Activated T-cell treated with anti-CD3 and anti-CD28 coated beads for 4 hours (primary cell): ENCODE measurements around the gene PPP1R7.
A peak's percentile ranks its signal among the peaks of the same experiment; 100 is the strongest.

ENCODE experiments used
- DNase-seq: peaks from one replicate; pipeline ENCODE4 v3.0.0-alpha.2; 2020

PPP1R7 gene

DNA sequence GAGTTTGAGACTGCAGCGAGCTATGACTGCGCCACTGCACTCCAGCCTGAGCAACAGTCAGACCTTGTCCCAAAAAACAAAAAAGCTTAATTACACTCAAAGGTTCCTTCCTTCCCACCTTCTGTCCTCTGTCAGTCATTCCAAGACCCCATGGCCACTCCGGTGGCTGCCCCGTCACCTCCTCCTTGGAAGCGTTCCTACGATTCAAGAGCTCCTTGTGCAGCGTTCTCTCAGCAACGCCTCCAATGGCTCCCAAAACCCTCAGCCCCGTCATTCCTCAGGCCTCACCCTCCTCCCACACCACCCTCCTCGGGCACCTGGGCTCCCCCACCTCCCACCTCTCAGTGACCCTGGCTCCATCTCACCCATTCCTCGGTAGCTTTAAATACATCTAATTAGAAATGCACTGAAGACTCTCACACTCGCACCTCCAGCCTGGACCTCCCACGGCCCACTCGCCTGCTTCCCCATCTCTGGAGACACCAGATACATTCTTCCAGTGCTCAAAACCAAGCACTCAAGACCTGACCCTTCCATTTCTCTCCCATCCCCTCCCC, 9.0 kb upstream of the PPP1R7 start:
- no peak for DNase-seq

DNA sequence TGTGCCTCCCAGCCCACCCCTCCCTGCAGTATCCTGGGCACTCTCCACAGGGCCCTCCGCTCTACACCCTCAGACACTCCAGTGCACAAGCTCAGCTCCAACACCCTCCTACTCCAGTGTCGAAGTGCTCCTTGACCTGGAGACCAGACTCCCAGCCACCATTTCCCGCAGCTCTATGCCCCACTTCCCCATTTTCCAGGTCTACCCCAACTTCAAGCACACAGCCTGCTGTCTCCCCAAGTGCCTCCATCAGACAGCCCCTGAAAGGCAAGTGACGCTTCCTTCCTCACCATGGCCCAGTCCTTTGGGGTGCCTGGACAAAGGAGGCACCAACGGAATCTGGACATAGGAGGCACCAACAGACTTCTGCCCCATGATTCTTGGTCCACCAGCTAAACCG, 8.2 kb upstream of the PPP1R7 start:
- no peak for DNase-seq

DNA sequence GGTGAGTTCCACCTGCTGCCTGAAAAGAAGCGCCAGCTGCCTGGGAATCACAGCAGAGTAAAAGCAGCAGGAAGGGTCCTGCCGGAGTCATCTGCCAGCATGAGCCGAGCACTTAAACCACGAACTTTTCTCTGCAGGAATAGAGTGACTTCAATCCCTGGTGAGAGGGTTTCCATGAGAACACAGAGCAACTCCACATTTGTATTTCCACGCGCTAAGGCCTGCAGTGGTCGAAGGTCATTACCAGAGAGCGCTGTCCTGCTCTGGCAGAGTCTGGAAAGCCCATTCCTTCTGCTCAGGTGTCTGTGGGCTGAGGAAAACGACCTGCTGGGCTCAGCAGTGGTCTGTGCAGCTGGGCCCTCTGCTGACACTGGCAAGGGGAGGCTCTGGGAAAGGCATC, 7.7 kb upstream of the PPP1R7 start:
- DNase-seq = no peak

DNA sequence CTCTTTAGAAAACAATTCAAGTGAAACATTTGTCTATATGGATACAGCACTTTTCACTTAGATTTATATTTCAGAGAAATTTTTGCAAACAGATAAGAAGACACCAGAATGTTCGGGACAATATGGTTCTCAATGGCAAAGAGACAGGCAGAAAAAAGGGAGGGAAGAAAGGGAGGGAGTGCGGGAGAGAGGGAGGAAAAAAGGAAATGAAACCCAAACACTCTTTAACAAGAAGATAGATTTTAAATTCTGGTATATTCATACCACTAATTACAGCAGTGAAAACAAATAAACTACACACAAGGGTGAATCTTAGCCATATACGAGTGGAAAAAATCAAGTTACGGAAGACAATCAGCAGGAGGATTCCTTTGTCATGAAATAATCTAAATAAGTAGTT, 4.0 kb upstream of the PPP1R7 start:
- DNase-seq = no peak

DNA sequence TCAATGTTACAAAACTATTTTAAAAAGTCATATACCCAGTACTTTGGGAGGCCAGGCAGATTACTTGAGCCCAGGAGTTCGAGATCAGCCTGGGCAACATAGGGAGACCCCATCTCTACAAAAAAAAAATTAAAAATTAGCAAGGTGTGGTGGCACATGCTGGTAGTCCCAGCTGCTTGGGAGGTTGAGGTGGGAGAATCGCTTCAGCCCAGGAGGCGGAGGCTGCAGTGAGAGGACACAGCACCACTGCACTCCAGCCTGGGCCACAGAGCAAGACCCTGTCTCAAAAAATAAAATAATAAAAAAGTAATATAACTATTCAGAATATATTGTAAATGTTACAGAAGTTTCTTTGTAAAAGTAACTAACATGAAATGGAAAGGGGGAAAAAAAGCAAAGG, 2.9 kb upstream of the PPP1R7 start:
- no peak for DNase-seq

DNA sequence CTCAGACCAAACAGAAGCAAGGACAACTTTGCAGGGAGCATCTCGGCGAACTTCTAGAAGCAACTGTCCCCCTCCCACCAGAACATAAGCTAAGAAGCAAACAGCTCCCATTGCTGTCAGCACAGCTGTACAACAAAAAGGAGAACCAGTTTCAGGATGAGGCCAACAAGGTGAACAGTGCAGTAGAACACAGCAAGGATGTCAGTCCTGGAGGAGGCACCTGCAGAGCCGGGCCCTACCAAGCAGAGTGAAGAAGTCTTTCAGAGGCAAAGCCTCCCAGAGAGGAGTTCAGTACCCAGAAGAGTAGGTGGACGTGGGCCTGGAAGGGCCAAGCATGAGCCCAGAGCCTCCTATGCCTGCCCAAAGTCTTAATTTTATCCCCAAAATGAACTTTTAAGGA, 2.0 kb upstream of the PPP1R7 start:
- DNase-seq = no peak

DNA sequence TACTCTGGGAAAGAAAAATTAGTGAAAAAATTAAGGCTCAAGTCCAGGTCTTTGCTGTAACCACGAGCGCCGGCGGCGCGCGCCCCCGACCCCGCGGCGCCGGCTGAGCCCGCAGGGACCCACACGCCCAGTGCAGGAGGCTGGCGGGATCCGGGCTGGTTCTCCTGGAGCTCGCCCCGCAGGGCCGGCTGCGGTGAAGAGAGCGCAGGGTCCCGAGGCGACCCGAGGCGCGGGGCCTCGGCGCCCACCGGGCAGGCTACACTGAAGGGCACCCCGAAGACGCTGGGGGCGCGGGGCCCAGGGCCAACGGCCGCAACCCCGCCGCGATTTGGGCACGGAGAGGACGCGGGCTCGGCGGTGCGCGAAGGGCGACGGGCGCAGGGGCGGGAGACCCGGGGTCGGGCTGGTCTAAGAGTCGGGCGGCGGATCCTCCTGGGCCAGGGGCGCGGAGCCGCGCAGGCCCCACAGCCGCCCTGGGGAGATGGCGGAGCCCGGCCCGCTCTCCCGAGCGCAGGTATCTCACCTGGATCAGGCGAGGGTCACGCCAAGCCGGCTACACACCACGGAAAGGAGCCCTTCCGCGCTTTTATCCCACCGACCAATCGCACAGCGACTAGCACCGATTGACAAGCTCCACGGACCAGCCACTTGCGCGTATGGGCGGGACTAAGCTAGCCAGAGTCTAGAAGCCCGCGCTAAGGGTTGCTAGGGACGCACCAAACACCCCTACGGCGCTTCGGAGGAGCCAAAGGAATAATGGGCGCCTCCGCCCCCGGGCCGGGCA, 1.2 kb upstream of the PPP1R7 start, which contains the start of gene PASK:
PASK (minus strand) TSS at position 582 of the 784 bp plus-strand sequence. CDS start 6,440 bp downstream, outside the sequence.
- DNase-seq = peak; percentile 84

DNA sequence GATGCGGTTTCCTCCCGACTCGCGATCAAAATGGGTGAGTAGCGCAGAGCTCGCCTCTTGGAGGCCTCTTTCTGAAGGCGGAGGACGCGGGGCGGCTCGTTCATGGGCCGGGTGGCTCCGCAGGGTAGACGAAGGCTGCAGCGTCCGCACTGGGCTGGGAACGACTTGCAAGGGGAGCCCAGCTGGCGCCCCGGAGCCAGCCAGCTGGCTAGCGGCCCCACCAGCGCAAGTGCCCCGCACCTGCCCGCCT, 667 bp upstream of the PPP1R7 start:
- no peak for DNase-seq

DNA sequence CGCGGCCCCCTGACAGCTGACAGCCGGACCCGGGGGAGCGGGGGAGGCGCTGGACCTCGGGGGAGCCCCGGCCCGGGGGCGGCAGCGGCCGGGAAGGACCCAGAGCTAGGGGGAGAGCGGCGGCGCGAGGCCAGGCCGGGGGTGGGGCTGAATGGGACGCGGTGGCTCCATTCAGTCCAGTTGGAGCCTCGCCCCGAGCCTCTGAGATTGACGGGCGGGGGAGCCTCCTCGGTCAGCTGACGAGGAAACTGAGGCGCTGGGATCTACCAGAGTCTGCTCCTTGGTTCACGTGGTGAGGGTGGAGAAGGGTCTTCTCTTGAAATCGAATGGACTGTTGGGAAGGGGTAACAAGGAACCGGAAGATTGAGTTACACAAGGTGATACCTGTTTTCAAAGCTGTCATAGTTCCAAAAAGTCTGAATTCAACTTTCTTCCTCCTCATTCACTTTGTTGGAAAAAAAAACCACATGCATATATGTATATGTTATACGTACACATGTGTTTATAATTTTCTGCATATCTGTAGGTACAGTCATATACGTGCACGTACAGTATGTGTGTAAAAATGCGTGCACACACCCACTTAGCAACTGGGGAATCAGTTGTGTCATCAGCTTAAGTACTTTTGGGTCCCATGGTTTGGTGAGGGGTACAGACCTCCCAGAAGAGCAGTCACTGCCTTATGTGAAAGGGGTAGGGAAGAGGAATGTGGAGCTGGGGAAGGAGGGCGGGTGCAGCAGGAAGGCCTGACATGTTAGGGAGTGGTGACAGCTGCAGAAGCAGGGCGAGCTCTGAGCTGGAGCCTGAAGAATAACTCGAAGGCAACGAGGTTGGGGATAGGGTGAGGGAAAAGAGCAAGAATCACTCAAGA, 628 bp downstream of the PPP1R7 start:
- no peak for DNase-seq

DNA sequence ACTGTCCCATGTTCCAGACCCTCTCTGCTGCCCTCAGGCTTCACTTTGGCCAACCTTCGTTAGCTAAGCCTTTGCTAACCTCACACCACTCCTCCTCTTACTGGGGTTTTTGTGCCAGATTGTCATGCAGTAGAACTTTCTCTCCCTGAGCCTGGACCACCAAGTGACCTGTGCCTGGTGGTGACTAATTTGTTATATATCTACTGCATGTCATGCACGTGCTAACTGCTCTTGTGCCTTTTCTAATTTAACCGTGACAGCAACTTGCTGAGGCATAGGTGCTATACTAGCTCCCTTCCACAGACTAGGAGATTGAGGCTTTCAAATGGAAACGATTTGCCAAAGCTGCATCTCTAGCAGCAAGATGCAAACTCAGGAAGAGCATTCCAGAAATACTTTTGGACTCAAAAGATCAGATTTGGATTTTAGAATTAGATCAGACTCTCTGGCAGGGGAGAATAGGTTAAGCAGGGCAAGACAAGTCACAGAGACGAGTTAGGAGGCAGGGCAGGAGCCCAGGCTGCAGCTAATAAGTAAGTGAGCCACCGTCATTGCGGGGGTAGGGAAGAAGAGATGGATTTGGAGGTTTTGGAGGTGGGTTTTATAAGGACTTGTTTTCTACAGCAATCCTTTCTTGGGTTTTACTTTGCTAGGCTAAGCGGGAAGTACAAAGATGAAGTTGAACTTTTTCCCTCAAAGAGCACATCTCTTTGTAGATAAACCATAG, 1.8 kb downstream of the PPP1R7 start:
- no peak for DNase-seq

DNA sequence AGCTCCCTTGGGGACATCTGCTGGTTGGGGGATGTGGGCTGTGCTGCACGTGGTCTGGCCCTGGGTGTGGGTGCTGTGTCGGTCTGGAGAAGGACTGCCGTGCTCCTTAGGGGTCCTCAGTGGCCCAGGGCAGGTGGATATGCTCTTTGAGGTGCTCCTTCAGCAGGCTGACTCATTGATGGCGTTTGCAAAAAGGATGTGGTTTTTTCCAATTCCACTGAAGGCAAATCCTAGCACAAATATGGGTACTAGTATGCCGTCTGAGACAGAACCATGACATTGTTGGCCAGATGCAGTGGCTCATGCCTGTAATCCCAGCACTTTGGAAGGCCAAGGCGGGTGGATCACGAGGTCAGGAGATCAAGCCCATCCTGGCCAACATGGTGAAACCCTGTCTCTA, 3.3 kb downstream of the PPP1R7 start:
- no peak for DNase-seq

DNA sequence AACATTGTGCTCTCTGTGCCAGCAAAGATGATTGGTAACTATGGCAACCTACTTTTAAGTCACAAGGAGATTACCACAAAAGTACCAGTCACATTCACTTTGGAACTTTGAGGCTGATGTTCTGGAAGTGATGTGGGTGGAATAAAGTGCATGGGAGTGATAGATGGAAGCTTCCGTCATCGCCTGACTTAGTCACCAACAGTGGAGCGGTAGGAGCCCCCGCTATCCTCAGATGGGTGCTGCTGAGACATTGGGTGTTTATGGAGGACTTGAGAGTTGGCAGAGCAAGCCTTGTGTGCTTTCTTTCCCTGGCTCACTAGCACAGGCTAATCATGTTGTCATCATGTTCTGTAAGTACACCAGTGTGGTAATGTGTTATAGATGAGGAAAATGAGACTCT, 4.6 kb downstream of the PPP1R7 start:
- no peak for DNase-seq

DNA sequence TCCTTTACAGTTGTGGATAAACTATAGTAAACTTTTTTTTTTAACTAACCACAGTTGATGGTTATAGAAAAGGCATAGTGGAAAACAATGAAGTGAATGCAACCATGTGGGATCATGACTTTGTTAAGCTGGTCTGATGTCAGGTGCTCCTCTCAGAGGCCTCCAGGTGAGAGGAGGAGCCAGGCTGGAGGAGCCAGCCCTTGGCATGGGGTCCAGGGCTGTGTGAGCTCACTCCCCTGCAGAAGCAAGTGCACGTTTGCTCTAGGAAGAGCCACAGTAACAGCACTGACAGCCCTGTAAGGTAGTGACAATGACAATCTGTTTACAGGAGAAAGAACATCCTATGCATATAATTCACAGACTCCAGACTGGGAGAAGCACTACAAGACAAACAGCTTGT, 5.7 kb downstream of the PPP1R7 start:
- no peak for DNase-seq

DNA sequence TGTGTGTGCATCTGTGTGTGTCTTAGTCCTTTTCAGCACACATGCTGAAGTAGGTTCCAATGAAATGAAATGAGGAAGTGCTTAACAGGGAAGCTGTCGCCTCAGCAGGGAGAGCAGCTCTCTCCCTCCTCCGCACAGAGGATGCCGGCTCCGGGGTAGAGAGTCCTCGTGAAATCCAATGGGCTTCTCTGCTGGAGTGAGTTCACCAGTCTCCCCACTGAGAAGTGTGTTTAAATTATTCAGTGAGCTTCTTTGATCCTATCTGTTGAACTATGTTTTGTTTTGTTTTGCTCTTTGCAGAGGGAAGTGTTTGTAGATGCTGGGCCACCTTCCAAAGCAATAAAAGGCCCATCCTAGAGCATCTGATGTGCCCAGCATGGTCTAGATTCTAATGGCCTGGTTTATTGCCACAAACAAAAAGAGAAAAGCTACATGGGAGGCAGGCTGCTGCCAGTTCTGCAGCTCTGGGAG, 6.7 kb downstream of the PPP1R7 start:
- DNase-seq = no peak

DNA sequence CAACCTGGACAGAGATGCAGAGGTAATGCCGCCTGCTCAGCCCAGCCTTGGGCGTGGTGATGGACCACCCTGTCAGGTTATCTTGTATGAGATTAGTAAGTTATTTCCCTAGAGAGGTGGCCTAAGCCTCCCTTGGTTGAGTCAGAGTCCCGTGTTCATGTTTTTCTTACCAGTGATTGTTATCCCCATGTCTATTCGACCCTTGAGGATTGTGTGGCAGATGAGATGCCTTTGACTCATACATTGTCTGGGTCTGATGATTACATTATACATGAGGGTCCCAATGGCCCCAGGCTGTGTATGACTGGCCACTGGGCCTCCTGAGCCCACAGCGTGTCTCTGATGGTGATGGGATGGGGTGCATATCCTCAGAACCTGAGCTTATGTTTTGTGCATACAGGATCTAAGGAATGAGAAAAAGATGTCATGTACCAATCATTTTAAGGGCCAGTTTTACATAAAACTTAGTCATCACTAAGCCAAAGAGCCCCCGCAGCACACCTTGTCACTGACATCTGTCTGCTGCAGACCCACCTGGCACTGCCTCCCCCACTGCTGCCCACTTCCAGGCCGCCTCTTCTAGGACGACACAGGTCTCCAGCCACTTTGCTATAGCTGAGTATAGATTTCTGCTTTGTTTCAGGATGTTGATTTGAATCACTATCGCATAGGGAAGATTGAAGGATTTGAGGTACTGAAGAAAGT, 7.7 kb downstream of the PPP1R7 start:
- no peak for DNase-seq

DNA sequence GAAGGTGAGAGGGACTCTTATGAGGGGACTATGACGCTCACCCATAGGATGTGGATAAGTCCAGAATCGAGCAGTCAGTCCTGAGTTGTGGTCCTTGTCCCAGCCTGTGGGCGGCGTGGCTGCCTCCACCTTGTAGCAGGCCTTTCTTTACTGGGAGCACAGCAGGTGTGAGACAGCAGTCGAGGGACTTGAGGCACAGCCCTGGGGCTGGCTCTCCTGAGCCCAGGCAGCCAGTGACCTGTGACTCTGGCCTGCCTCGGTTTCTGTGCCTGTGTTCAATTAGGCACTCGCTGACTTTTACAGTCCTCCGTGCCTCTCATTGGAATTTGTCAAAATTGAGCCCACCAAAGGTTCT, 8.3 kb downstream of the PPP1R7 start:
- DNase-seq = no peak

DNA sequence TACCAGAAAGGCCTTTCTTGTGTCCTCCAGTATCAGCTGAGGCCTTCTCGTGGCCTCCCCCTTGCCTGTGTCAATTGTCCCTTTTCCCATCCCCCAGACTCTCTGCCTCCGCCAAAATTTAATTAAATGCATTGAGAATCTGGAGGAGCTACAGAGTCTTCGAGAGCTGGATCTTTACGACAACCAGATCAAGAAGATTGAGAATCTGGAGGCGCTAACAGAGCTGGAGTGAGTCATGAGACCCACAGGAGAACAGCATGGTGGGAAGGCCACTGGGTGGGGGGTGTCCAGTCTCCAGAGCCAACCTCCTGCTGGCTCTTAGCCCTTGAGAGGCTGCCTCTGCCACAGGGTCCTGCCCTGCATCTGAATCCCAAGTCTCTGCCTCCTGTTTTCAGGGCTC, 8.8 kb downstream of the PPP1R7 start:
- no peak for DNase-seq

DNA sequence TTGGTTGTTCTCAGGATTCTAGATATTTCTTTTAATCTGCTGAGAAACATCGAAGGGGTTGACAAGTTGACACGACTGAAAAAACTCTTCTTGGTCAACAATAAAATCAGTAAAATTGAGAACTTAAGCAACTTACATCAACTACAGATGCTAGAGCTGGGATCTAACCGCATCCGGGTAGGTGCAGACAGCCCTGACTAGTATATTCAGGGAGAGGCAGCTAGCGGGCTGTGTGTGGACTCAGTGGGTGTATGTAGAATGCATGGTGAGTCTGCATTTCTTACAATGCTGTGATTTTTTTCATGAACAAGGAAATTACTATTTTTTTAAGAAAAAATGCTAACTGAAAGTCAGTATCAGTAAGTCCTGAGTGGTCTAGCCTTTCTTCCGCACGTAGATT, 10.1 kb downstream of the PPP1R7 start:
- DNase-seq = no peak

DNA sequence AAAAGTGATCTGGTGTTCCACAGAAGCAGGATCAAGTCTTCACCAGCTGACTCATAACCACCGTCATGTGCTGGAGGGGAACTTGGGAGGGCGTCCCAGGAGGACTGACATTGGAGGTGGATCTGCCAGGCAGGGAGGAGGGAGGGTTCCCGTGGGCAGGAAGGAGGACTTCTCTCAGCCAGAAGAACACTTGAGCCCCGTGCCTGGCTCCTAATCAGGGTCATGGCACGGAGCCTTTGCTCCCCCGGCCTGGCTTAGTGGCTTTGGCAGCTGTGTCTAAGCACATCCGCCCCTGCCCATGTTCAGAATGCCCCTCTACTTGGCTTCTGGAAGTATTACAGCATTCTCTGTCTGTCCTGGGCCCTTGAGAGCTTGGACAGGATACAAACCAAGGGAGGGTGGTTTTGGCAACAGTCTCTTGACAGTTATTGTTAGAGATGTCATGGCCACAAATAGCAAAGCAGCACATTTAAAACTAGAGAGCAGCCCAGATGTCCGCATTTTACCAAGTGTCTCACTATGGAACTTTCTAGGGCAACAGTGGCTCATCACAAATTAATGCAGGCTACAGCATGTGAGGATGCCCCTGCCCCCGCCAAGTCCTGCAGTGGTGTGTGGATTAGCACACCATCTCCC, 11.5 kb downstream of the PPP1R7 start:
- DNase-seq = no peak

DNA sequence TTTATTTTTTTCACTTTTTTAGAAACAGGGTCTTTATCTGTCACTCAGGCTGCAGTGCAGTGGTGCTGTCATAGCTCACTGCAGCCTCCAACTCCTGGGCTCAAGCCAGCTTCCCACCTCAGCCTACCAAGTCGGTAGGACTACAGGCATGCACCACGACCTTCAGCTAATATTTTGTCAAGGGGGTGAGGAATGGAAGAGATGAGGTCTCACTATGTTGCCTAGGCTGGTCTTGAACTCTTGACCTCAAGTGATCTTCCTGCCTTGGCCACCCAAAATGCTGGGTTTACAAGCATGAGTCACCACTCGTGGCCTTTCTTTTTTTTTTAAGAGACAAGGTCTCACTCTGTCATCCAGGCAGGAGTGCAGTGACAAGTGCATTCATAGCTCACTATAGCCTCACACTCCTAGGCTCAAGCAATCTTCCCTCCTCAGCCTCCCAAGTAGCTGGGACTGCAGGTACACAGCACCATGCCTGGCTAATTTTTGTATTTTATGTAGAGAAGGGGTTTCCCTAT, 13.4 kb downstream of the PPP1R7 start:
- no peak for DNase-seq

DNA sequence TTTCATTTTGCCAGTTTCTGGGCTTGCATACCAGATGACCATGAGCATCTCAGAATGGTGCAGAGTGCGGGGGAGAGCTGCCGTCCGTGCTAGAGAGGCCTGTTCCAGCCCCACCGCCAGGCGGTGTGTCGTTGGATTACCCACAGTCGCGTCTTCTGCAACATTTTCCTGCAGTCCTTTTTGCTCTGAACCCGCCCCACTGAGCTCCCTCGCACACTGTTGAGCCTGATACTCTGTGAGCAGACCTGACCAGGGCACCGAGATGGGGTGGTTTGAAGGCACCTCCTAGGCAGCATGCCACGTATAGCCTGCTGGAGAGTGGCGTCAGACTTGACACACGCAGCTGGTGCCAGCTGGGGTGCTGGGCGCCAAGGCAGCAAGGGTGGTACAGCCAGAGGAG, 18.1 kb downstream of the PPP1R7 start:
- DNase-seq = no peak

DNA sequence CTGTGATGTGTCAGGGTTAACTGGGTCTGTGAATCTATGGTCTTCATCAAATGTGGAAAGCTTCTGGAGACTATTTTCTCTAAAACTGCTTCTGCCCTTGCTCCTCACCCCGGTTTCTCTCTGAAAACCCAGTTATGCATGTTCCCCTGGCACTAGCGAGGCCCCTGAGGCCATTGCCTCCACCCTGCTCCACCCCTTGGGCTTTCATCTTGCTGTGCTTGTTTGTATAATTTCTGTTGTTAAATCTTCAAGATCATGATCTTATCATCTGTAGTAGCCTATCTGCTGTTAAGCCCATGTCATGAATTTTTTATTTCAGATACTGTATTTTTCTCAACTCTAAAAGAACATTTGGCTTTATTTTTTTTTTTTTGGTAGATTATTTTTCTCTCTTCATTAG, 23.3 kb downstream of the PPP1R7 start:
- no peak for DNase-seq
